ENCODE results near the gene CPTP.

GRCh38 chr1:1349256-1350012 is 24.8 kb downstream of the CPTP start, which contains the start of gene DVL1:
- TF ChIP-seq CTCF (IDR thresholded peaks at IDR 0.05; ENCODE audit: poor library complexity, severe bottlenecking) (peak; percentile 78), EZH2 (IDR thresholded peaks at IDR 0.05; ENCODE audit: borderline replicate concordance, insufficient read depth, low read length, poor library complexity, severe bottlenecking) (no peak), POLR2AphosphoS5 (IDR thresholded peaks at IDR 0.05) (peak; percentile 63)

All from neural cell (in vitro differentiated cells).